ENCODE measurements around the gene BRI3BP.
"Not testable (repeated sequence)": the region's sequence is repeated elsewhere in the genome, so short reads cannot be mapped to it uniquely, and the experiment has no call there.

Gene BRI3BP

DNA sequence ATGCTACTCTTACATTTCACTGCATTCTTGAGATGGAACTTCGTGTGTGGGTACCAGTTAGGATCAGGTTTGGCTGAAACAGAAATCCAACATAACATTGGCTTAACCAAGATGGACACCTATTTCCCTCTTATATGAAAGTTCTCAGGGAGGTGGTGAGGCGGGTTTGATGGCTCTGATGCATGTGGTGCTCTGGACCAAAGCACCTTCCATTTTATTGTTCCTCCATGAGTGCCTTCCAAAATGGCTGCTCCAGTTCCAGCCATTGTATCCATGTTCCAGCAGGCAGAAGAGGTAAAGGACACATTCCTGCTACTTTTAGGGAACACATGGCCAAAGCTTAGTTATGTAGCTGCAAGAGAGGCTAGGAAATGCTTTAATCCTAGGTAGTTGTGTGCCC lies 29.6 kb downstream of the BRI3BP start:
- no peak for DNase-seq (ENCODE audit: low read depth)

DNA sequence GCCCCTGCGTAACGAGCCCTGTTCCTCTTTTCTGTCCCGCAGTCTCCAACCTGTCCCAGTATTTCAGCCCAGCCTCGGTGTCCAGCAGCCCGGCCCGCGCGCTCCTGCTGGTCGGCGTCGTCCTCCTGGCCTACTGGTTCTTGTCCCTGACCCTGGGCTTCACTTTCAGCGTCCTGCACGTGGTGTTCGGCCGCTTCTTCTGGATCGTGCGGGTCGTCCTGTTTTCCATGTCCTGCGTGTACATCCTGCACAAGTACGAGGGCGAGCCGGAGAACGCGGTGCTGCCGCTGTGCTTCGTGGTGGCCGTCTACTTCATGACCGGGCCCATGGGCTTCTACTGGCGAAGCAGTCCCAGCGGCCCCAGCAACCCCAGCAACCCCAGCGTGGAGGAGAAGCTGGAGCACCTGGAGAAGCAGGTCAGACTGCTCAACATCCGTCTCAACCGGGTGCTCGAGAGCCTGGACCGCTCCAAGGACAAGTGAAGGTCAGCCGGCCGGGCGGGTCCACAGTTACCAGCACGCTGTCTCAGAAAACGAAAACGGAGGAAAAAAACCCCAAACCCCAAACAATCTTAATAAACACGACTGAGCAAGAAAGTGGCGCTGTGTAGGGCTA lies 31.6 kb downstream of the BRI3BP start:
- no peak for DNase-seq (ENCODE audit: low read depth)

DNA sequence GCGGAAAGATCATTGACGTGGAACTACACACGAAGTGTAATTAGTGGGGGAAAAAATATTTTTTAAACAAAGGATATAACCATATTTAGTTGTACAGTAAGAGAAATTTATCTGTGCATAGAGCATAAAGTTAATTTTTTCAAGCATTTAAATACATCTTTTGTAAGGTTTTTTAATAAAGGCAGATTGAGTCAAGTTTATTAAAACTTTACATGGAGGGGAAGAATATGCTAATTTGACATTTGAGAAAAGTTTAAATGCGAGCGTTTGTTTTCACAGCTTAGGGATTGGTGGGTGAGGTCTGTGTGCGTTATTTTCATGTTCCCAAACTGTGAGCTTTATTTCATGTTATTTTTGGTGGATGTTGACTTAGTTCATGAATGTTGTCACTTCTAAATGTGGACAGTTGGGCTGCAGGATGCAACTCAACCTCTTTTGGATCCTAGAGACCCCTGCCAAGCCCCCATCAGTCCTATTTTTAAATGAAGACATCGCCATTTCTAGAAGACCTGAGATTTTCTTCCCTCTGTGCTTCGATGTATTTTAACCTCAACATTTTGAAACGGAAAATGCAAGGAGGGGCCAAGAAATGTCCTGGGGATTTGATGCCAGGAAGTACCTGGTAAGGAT lies 32.3 kb downstream of the BRI3BP start:
- no peak for DNase-seq (ENCODE audit: low read depth)

DNA sequence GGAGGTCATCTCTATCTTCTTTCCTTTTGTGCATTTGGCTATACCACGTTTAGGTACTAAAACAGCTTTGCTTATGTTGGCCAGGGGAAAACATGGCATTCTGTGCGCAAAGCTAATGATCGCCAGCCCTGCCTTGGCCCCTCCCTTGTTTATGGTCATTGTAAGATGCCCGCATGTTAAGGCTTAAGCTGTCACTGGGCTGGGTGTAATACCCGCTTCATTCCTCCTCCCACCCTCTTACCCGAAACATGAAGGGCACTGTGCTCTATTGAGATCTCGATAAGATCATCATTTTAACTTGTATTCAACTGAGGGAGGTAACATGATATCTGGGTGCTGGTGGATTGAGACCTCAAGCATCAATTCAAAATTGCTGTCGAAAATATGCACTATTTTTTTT lies 34.7 kb downstream of the BRI3BP start:
- DNase-seq (ENCODE audit: low read depth), result no peak

DNA sequence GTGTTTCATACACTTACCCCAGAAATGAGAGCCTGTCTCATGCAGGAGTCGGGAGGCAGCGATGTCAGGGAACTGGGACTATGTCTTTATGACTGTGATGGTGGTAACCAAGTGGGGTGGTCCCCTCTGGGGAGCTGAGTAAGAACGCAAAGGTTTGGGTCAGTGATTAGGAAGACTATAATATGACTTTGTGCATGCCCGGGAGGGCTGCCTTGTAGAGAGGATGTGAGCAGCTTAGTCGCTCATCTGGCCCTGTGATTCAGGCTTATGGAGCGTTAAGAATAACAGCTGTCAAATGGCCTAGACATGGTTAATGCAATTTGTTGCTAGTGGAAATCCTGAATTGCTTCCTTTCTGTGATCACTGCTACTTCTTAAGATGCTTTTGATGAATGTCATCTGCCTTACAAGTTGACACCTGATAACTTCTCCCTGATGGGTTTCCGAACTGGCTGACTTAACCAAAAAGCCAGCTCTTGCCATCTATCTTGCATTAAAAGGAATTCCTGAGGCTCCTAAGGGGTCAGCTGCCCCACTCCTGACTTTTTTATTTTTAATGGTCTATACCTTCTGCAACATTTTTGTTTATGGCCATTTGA lies 36.4 kb downstream of the BRI3BP start:
- peak; percentile 18 for DNase-seq (ENCODE audit: low read depth)

DNA sequence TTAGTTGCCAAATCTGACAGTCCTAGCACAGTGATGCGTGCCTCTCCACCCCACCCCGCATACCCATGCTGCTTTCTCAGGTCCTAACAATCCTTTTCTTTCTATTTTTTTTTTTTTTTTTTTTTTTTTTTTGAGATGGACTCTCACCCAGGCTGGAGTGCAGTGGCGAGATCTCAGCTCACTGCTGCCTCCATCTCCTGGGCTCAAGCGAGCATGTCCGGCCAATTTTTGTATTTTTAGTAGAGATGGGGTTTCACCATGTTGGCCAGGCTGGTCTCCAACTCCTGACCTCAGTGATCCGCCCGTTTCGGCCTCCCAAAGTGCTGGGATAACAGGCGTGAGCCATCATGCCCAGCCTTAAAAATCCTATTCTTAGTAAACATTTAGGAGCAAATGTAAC lies 38.0 kb downstream of the BRI3BP start:
- DNase-seq (ENCODE audit: low read depth), result not testable (repeated sequence)

DNA sequence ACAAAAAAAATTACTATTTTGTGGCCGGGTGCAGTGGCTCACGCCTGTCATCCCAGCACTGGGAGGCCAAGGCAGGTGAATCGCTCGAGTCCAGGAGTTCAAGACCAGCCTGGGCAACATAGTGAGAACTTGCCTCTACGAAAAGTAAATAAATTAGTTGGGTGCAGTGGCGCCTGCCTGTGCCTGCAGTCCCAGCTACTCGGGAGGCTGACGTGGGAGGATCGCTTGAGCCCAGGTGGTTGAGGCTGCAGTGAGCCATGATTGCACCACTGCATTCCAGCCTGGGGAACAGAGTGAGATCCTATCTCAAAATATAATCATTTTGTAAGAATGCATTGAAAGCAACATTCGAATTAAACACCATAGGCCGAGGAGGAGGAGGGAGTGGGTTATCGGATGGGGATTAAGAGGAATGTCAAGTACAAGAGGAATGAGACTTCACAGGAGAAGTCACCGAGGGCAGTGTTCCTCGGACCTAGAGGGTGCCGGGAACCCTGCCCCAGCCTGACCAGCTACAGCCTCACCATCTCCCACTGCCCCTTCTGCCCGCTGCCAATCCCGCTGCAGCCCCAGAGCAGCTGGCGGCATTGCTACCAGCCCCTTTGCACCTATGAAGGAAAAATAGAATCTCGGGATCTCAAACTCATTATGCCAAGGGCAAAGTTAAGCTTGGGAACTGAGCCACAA lies 39.2 kb downstream of the BRI3BP start:
- no peak for DNase-seq (ENCODE audit: low read depth)

DNA sequence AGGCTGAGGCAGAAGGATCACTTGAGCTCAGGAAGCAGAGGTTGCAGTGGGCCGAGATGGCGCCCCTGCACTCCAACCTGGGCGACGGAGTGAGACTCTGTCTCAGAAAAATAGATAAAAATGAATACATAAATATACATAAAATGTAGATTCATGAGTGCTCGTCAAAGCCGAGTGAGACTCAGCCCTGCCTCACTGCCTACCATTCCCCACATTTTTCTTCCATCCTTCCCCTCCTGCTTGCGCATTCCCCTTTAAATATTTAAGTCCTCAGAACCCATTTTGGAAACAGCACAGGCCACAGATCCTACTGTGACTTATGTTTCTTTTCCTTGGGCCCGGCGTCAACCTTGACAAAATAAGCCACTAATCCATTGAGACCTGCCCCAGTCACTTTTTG lies 39.8 kb downstream of the BRI3BP start:
- no peak for DNase-seq (ENCODE audit: low read depth)

DNA sequence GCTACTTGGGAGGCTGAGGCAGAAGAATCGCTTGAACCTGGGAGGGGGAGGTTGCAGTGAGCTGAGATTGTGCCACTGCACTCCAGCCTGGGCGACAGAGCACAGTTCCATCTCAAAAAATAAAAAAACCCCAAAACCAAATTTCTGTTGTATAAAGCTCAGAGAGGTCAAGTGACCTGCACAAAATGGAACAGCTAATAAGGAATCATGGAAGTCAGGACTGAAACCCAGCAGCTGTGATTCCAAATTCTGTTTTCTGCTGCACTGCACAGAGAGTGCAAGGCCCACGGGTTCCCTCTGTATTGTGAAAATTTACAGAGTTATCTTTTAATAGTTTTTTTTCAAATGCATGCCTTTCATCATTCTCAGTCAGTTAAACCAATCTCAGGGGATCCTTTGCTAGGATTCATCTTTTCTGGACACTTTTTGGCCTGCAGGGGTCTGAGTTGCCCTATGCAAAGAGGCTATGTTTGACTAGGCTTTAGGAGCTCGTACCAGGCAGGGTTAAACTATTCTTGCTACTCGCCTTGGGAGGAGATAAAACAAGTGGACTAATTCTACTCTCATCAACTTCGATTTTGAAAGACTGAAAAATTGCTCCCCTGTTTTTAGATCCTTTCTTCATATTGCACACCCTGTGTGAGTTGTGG lies 45.7 kb downstream of the BRI3BP start:
- no peak for DNase-seq (ENCODE audit: low read depth)

DNA sequence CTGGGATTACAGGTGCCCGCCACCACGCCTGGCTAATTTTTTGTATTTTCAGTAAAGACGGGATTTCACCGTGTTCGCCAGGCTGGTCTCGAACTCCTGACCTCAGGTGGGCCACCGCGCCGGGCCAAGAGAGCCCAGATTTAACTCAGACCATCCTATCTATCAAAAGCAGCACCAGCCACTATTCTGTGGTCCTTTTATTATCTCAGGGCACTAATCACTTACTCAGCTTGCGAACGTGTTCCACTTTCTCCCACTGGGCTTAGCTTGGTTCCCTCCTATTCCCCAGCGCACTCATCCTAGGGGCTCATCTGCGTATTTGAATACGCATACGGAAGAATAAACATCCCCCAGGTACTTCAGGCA lies 55.6 kb downstream of the BRI3BP start:
- DNase-seq (ENCODE audit: low read depth), result no peak

DNA sequence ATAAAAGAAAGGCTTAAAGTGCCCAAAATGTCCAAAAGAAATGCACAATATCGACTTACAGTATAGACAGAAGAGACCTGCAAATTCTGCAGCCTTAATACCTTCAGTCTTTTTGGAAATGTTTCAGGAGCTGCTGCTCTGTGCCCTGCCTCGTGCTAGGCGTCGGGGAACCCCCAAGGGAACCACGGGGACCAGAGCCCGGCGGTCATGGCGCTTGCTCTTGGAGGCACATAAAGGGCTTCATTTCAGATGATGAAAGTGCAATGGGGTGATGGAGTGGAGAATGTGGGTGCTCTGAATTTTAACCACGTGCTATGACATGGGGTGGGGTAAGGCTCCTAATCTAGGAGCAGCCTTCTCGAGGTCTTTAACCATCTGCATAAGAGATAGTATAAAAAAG lies 57.0 kb downstream of the BRI3BP start:
- DNase-seq (ENCODE audit: low read depth), result no peak

DNA sequence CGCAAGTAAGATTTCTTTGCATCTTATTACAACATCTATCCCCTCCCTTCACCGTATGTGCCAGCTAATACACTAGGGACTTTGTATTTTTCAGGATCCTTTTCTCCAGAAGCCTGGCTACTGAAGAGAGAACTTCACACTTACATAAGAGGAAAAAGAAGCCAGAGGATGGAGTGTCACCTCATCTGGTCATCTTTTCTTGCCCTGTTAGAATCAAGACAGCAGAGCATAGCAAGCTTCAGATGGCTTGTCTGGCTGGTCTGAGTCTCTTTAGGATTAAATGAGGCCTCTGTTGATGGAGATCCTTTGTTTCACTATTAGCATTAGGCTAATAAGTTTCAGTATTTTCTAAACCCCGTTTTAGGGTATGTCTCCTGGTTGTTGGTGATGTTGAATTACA lies 57.4 kb downstream of the BRI3BP start:
- DNase-seq (ENCODE audit: low read depth), result no peak

DNA sequence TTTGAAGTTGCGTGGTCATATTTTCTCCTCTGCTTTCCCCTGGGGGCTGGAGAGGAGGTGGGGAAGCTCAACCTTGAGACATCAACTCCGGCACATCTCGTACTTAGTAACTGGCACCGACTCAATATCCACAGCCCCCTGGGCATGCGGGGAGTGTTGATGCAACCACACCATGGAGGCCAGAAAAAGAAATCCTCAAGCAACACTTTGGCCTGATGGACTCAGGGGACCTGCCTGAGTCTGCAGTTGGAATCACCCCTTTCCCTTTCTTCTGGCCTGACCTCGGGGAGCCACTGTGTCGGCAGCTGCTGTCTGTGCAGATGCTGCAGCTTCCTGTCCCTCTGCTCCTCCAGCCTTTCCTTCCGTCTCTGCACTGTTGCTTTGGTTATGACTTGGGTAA lies 60.4 kb downstream of the BRI3BP start:
- no peak for DNase-seq (ENCODE audit: low read depth)

DNA sequence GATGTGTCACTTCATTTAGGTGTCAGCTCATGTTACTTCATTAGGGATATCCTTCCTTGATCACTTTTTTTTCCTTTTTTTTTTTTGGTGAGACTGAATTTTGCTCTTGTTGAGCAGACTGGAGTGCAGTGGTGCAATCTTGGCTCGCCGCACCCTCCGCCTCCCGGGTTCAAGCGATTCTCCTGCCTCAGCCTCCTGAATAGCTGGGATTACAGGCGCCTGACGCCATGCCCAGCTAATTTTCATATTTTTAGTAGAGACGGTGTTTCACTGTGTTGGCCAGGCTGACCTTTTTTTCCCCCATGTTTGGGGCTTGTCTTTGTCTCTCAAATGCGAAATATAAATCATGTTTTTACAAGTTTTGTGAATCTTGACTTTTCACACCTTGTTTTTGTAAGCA lies 62.1 kb downstream of the BRI3BP start:
- DNase-seq (ENCODE audit: low read depth), result no peak

DNA sequence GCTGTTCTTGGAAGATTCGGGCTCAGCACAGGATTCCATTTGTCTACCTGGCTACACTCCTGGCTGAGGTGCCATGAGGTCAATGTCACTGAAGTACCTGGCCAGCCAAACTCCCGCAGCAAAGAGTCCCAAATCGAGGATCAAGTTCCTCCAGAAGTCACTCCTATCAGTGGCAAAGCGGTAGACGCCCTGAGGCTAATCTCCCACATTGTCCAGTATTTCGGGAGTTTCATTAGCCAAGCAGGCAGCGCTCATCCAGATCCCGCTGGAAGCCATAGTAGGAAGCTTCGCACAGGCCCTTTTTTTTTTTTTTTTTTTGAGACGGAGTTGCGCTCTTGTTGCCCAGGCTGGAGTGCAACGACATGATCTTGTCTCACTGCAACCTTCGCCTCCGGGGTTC lies 62.9 kb downstream of the BRI3BP start:
- DNase-seq (ENCODE audit: low read depth), result no peak

DNA sequence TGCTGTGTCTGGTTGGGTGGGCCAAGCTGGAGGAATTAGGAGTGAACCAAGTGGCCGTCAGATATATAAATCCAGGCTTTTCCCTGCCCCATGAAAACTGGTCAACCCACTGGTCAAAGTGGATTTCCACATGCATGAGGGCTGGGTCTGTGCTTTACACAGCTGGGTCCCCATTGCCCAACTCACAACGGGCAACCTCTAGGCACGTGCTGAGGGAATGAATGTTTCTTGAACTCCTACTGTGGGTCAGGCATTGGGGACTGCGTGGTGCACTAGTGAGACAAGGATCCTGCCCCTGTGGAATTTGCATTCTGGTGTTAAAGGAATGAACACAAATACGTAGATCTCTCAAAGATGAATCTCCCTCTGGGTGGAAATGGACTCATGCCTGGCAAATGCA lies 64.3 kb downstream of the BRI3BP start:
- no peak for DNase-seq (ENCODE audit: low read depth)

DNA sequence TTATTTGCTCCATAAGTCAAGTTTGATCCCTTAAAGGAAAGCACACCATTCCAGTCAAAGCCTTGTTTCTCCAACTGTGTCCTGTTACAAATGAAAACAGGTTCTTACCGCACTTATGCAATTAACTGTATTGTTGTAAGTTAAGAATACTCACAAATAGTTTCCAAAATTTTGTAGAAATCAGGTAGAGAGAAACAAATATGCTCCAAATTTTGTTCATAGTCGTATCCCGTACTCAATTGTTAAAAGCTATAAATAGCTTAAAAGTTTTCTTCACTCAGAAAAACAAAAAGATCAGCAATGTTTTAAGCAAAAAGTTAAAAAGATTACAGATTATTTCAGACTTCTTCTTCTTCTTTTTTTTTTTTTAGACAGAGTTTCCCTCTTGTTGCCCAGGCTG lies 67.8 kb downstream of the BRI3BP start:
- DNase-seq (ENCODE audit: low read depth), result no peak

DNA sequence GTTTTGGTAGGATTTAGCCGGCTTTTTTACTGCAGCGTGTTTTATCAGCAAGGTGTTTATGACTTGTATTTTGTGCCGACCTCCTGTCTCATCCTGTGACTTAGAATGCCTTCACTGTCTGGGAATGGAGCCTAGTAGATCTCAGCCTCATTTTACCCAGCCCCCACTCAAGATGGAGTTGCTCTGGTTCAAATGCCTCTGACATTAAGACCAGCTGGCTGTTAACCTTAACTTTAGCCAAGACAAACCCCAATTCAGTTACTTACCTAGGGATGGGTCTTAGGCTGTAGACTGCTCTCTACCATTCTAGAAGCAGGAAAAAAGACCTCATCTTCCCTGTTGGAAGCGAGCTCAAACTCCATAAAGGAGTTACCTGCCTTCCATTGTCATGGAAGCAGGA lies 70.1 kb downstream of the BRI3BP start:
- not testable (repeated sequence) for DNase-seq (ENCODE audit: low read depth)

DNA sequence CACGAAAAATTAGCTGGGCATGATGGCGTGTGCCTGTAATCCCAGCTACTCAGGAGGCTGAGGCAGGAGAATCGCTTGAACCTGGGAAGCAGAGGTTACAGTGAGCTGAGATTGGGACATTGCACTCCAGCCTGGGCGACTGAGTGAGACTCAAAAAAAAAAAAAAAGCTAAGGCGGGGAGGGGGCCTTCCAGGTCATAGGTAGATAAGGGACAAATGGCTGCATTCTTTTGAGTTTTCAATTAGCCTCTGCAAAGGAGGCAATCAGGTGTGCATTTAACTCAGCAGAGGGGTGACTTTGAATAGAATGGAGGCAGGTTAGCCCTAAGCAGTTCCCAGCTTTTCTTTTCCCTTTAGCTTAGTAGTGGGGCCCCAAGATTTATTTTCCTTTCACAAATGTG lies 71.0 kb downstream of the BRI3BP start:
- DNase-seq (ENCODE audit: low read depth), result no peak

DNA sequence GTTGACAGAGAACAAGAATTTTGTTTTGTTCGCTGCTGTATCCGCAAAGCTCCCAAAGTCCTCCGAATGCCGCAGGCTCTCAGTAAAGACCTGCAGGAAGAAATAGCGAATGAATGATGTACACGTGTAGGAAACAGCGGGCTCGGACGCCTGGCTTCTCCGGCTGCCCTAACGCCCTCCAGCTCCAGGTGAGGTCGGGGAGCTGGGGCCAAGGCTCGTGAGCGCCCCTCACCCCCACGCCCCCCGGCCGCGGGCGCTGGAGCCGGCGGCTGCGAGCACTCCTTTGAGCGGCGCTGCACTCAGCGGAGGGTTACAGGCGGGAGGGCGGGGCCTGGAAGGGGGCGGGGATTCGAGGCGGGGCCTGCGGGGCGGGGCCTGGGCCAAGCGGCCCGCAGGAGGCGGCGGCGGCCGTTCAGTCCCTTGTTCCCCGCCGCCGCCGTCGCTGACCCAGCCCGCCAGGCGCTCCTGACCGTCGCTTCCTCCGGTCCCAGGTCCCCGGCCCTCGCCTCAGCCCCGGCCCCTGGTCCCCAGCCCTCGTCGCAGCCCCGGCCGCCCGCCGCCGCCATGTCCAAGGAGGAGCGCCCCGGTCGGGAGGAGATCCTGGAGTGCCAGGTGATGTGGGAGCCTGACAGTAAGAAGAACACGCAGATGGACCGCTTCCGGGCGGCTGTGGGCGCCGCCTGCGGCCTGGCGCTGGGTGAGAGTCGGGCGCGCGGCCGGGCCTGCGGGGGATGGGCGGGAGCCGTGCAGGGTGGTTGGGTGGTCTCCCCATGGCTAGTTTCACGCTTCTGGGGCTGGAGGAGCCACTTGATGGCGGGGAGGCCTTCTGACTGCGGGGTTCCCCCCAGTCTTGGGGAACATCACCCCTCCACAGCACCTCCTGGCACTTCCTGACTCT lies 71.8 kb downstream of the BRI3BP start, which contains the start of gene AACS:
TSS of gene AACS (plus strand) at position 415 of the 898 bp plus-strand sequence. CDS start at position 565, 150 bp downstream.
- DNase-seq (ENCODE audit: low read depth), result no peak

DNA sequence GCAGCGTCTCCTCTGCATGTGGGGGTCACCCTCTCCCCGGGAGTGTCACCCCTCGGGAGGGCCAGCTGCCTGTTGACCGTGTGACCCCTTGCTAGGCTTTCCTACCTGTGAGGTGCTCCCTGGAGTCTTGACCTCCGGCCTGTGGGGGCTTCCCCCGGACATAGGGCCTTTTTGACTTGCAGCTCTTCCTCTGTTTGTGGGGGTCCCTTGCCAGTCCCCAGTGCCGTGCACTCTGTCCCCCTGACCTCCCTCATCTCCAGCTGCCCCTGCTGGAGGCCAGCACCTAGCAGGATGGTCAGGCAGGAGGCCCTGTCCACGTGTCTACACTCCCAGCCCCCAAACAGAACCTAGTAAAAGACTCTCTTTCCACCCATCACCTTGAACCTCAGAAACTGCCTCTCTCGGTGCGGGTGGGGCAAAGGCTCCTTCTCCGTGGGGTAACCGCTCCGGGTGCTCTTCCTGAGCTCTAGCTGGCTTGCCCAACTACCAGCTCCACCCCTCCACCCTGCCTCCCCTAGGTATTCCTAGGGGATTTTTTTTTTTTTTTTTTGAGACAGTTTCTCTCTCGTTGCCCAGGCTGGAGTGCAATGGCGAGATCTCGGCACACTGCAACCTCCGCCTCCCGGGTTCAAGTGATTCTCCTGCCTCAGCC lies 72.6 kb downstream of the BRI3BP start:
- no peak for DNase-seq (ENCODE audit: low read depth)
